NCI-H1092 (cell line): ENCODE data around the gene RABL3.
"Not testable (repeated sequence)": the region's sequence is repeated elsewhere in the genome, so short reads cannot be mapped to it uniquely, and the experiment has no call there.

Source experiments
- DNase-seq: peaks from one replicate; lab custom pipeline; 2025; lab: John Stamatoyannopoulos, UW

Gene RABL3

GRCh38 chr3:120743556-120744195 is 1.4 kb upstream of the RABL3 start:
- DNase-seq, result no peak

DNA sequence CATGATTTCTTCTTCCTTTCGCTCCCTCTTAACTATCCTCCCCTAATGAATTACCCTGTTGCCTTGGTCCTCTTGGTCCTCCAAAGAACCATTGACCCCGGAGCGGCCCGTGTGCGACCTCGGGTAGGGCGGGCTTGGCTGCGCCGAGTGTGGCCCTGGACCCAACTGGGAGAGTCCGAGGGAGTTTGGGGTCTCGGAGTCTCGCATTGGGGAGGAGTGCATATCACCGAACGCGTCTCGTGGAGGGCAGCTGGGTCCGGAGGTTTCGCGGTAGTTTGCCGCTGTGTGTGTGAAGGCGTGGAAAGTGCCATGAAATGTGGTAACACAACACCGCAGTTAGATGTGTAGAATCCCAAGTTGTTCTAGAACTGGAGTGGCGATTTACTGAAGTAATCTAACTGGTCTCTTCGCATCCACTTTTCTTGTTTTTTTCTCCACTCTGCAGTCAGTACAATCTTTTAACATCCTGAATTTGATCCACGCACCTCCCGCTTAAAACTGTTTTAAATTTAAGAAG is 591 bp upstream of the RABL3 start:
- no peak for DNase-seq

GRCh38 chr3:120741837-120742197 is 499 bp downstream of the RABL3 start:
- no peak for DNase-seq

GRCh38 chr3:120741320-120741719 is 996 bp downstream of the RABL3 start:
- no peak for DNase-seq

- DNase-seq, result not testable (repeated sequence)
Observed at GRCh38 chr3:120738006-120738405, 4.3 kb downstream of the RABL3 start.

- no peak for DNase-seq
Observed at GRCh38 chr3:120730576-120731542, 11.5 kb downstream of the RABL3 start.

GRCh38 chr3:120726791-120727190 is 15.5 kb downstream of the RABL3 start:
- no peak for DNase-seq

- DNase-seq, result not testable (repeated sequence)
Observed at GRCh38 chr3:120719167-120719834, 23.0 kb downstream of the RABL3 start.

GRCh38 chr3:120713262-120713661 is 29.1 kb downstream of the RABL3 start:
- DNase-seq, result no peak

GRCh38 chr3:120710369-120710768 is 31.9 kb downstream of the RABL3 start:
- DNase-seq, result no peak

- DNase-seq, result no peak
Observed at GRCh38 chr3:120708408-120708807, 33.9 kb downstream of the RABL3 start.

DNA sequence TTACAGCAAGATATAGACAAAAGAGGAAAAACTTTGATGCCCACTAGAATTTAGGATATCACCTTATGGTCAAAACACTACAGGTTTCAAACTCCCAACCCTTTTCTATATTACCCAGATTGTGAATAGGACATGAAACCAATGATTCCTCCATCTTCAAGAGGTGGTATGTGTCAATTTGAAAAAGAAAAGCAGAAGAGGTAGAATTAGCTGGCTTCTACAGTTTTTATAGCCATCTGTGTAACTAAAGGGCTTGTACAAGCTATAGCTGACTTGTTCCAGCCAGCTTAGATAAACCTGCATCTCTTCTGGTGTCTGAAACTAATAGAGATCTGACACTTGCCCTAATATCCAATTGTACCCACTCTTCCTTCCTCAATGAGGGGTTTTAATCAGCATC is 35.4 kb downstream of the RABL3 start:
- DNase-seq, result no peak

GRCh38 chr3:120705884-120706582 is 36.3 kb downstream of the RABL3 start:
- DNase-seq, result no peak

- no peak for DNase-seq
Observed at GRCh38 chr3:120699333-120699732, 43.0 kb downstream of the RABL3 start.

DNA sequence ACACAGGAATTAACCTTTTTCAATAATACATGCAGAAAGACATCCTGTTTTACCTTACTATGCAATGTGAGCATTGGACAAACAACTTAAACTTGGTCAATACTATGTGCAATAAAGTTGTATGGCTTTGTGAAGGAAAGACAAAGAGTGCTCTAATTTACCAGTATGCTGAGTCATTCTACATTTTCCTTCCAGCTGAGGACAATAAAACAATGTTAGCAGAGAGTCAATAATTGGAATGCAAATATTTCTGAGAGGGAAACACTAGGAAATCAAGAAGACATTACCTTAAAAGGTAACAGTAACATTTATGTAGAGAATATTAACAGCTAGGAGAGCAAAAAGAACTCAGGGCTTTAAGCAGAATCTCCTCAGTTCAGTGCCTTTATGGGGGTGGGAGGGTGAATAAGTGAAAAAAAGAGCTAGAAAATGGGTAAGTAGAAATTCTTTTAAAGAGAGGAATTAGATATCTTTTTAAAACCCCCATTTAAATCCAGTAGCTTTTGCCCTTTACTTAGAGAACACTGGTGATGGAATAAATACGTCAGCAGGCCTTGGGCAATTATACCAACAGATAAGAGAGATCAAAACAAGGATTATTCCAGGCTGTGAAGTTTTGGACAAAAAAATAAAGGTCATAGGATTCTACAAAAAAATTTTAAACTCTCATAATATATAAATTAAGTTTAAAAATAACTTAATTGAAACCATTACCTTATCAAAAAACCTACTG is 48.7 kb downstream of the RABL3 start:
- no peak for DNase-seq

GRCh38 chr3:120689395-120689794 is 52.9 kb downstream of the RABL3 start:
- DNase-seq, result no peak

GRCh38 chr3:120688121-120688520 is 54.2 kb downstream of the RABL3 start:
- no peak for DNase-seq

GRCh38 chr3:120685411-120685810 is 56.9 kb downstream of the RABL3 start:
- DNase-seq, result no peak

DNA sequence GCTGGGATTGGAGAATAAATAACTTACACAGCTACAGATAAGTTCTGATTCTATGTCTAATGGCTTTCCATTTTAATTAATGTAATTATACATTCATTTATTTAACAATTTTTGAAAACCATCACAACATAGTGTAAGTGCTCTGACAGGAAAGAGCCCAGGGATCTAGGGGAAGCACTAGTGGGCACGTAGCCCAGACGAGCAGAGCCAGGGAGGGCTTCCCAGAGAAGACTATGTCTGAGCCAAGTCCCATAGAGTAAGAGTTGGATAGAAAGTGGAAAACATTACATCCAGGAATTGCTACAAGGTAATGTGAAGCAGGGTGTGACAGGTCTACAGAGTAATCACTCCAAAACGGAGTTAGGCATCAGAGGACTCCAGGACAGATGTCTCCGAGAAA is 57.4 kb downstream of the RABL3 start:
- no peak for DNase-seq

DNA sequence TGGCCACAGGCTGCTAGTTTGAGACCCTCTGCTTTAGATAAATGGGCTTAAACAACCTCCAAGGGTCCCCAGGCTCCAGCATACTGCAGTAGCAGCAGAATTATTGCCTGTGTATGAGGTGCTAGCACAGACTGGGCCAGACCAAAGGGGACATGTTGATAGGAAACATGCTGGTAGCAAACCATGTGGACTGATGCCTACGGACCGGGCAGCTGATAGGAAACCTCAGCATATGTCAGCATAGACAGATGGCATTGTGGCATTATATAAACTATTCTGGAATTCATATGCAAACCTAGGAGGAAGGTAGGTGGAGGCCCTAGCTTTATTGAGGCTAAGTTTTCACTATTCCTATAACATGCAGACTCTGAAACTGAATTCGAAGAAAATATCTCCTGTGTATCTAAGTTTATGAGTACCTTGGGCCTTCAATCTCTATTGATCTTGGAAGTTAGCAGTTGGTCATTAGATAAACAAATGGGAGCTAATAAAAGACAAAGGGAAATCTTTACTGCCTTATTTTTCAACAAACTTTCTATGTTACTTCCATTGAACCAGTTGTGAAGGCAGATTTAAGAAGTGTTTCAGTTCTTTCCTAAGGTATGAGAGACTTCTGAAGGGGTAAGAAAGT is 58.5 kb downstream of the RABL3 start:
- no peak for DNase-seq

DNA sequence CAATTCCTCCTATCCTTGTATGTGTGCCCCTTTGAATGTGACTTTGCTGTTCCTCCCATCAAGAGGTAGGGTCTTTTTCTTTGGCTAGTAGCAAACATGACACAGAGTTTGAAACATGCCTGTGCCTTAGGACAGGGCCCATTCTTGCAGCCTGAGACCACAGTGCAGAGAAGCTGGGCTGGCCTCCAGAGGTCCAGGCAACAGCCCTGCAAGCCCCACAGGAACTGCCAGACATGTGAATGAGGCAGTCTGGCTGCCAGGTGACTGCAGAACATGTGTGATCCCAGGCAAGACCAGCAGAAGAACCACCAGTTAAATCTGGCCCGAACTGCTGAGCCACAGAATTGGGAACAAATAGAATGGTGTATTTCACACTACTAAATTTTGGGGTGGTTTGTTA is 59.1 kb downstream of the RABL3 start:
- DNase-seq, result no peak
